SHP77 (cell line): ENCODE results near the gene ENKUR.

Experiments
- DNase-seq, 2 experiments: peaks; one replicate each; lab custom pipeline; 2025; lab: John Stamatoyannopoulos, UW

The ENKUR gene

DNA sequence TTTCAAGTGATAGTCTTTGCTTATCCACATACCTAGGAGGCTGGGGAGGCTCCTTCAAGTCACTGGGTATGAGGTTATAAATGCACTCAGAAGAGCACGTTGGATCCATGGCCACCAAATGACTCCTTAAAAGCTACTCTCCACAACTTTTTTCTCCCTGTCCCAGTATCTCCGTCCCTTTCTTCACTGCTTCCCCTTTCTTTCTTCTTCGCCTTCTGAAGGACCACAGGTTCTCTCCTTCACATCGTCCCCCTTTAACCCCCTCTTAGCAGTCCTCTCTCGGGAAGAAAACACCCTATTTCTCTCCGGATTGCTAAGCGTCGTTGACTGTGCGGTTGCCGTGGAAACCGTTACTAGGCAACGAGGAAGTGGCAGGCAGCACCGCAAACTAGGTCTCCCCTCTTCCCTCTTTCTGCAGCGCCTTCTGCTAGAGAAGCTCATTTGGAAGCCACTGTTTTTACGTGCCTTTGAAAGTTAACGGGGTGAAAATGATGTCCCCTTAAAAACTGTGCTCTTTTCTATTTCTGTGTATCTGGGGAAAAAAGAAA, at the start of gene ENKUR:
Gene ENKUR, minus strand, starts transcription at position 331 of the 548 bp plus-strand sequence. Its CDS starts 222 bp downstream, at position 109.
- DNase-seq: peak; percentile 72 to 80

DNA sequence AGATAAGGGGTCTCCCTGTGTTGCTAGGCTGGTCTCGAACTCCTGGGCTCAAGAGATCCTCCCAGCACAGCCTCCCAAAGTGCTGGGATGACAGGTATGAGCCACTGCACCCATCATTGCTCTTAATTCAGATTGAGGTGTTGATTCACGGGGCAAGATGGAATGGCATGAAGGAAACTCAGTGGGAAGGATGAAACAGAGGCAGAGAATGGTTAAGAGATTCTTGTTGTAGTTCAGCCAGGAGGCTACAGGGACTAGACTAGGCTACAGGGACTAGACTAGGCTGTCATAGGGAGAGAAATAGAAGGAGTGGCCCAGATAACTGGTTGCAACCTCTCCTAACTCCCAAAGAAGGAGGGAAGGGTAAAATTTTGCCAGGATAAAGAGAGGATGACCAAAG, 48.4 kb upstream of the ENKUR start:
- no peak for DNase-seq

GRCh38 chr10:25063644-25064043, 47.7 kb upstream of the ENKUR start:
- DNase-seq: no peak

- no peak for DNase-seq
Observed at GRCh38 chr10:25063157-25063556, 47.2 kb upstream of the ENKUR start.

GRCh38 chr10:25061711-25062449, 45.9 kb upstream of the ENKUR start:
- DNase-seq: no peak

- no peak for DNase-seq
Observed at GRCh38 chr10:25061125-25061524, 45.2 kb upstream of the ENKUR start.

DNA sequence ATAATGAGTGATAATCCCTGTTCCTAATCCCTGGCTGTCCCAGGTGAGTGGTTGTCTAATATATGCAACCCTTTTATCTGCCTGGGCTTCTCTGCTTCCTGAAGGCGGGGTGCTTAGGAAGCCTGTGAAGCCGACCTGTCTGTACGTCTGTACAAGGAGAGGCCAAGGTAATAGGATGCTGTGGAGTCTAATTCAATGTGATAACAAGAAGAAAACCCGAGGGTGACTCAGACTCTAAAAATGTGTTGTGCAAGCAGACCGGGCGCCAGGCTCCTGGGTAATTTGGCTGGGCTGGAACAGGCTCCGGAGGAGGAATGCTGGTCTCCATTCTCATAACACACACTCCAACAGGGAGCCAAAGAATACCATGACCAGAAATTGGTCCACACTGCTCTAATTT, 44.0 kb upstream of the ENKUR start:
- peak in 1 of 2 experiments; percentile 2 for DNase-seq

DNA sequence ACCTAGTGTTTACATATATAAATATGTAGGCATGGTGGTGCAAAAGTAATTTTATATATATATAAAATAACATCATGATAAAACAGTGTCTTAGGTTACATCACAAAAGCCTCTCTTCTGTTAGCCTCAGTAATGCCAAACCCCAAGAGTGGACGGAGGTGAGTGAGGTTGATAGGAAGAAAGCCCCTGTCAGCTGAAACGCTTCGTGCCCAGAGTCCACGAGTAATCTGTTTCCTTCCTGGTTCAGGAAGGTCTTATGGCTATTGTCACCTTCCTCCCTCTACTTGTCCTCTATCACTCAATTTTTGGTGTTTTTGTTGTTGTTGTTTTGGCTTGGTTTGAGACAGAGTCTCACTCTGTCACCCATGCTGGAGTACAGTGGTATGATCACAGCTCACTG, 41.9 kb upstream of the ENKUR start:
- no peak for DNase-seq

DNA sequence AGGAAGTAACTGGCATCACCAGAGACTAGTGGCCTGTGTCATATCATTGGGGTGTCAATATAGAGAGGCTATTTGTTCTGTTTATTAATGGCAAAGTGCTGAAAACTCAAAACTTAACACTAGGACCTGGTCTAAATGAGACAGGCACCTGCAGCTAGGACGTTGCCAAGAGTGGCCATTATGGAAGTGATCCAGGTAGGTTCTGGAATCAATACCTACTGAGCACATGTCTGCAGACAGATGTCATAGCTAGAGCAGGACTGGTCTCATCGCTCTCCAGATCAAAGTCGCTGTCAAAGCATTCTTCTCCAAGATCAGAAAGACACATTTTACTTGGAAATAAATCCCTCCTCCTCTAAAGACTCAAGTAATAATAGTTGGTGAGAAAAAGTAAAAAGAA, 40.8 kb upstream of the ENKUR start:
- no peak for DNase-seq

DNA sequence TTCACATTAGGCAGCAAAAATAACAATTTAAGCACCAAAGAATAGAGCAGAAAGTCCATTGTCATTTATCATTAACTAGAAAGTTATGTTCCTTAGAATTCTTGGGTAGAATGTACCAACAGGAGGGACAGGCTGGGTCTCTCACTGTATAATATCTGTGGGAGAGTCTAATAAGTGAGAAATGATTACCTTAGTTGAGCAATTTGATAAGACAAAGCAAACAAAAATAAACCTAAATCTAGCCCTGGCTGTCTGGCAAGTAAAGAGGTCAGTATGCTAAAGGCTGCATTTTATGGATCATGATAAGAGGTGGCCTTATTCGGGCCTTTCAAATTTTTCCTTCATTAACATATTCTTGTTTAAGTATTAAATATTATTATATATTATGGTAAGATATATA, 36.1 kb upstream of the ENKUR start:
- DNase-seq: no peak

- no peak for DNase-seq
Observed at GRCh38 chr10:25050402-25050801, 34.4 kb upstream of the ENKUR start.

DNA sequence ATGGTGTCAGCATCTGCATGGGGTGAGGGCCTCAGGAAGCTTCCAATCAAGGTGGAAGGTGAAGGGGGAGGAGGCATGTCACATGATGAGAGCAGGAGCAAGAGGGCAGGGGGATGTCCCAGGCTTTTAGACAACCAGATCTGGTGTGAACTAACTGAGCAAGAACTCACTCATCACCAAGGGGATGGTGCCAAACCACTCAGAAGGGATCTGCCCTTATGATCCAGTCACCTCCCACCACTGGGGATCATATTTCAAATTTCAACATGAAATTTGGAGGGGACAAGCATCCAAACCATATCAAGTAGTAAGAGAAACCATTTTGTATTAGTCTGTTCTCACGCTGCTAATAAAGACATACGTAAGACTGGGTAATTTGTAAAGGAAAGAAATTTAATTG, 34.0 kb upstream of the ENKUR start:
- DNase-seq: no peak

GRCh38 chr10:25048450-25048849, 32.5 kb upstream of the ENKUR start:
- no peak for DNase-seq

DNA sequence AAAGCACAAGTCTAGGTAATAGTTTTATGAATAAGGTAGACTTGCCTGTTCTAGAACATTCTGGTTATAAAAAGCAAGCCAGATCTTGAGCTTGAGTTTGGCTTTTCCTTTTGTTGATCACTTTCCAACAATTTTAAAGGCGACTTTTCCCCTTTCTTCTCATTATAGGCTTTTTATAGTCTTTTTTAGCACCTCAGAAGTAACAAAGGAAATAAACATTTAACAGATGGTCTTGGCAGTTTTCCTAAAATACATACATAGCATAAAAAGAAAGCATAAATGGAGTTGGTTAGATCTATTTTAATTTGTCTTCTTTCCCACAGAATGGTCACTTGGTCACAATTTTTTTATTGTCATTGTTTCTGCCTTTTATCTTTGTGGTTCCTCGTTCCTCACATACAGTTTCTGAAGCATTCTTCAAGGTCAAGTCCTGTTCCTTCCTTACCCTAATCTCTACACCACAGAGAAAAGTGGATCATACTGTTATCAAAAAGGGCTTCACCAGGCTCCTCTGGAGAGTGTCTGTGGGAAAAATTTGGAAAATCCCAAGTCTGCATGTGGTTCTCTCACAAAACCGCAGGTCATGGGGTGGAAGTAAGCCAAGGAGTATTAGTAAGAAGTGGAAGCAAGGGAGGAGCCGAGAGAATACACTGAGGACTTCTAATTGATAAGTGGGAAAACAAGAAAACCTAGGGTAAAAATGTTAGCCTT, 31.8 kb upstream of the ENKUR start:
- DNase-seq: no peak

DNA sequence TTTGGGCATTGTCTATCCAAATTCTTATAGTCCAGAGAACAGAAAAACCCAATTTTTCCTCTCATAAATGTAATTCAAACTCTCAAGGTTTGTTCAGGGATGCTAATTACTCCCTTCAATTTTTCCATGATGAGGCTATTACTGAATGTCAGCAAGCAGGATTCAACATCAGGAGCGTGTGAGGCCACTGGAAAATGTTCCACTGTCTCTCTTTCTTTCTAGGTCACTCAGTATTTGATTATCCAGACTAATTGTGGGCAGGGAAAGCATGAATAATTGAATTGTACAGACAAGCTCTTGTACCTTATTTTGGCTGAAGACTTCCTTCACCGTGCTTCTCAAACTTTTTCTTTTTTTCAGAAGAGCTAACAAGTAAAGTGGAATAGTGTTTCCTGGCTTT, 31.1 kb upstream of the ENKUR start:
- DNase-seq: no peak

DNA sequence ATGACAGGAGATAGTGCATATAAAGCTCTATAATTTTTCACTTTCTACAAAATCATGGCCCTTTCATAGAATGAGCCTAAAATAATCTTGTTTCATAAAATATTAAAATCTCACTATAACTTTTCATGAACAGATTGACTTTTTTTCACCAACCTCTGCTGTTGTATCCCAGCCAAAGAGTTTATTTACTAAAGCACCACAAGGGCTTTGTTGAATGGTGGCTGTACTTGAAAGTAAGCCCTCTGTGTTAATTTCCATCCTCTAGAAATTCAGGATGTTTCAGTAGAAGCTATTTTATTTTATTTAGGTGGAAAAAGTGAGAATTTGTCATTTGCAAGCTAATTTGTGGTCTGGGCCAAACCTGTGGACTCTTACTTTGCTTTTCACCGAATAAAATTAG, 30.7 kb upstream of the ENKUR start:
- no peak for DNase-seq

- DNase-seq: no peak
Observed at GRCh38 chr10:25039531-25039930, 23.6 kb upstream of the ENKUR start.

DNA sequence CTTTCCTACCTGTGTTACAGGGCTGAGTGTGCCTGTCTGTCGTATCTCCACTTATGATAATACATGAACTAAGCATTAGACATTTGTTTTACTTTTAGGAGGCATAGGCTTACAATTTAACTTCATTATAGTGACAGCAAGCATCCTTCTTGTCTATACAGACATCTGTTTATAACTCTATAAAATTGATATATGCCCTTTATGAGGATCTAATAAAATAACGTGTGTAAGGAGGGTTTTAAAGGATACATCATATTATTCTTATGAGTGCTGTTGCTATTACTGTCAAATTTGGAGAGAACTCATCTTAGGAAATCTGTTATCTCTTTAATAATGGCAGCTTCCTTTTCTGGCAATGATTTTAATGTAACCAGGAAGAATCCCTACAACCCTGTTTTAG, 22.4 kb upstream of the ENKUR start:
- no peak for DNase-seq

DNA sequence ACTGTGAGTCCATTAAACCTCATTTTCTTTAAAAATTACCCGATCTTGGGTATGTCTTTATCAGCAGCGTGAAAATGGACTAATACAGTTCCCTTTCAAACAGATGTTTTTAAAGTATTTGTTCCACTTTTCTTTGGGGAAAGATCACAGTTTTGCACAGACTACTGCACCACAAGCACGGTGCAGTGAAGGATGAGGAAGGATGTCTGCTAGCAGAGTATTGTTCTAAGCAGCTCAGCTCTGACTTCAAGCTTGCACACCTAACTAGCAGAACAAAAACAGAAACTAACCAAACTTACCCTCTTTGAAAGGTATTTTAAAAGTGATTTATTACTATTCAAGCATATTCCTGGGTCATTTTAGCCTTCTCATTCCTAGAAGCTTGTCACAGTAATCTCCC, 20.4 kb upstream of the ENKUR start:
- DNase-seq: no peak

- DNase-seq: no peak
Observed at GRCh38 chr10:25029519-25029918, 13.6 kb upstream of the ENKUR start.

DNA sequence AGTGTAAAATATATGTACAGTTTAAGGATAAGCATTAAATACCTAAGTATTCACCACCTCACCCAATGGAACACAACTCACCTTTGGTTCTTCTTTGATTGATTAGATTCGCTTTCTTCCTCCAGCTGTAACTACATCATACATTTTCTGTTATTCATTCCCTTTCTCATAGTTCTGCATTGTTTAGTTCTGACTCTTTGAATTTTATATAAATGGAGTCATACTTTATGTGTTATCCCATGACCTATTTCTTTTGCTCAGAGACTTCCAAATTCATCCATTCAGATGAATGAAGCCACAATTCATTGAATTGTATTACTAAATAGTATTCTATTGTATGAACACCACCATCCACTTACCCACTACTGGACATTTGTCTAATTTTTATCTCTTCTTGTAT, 12.8 kb upstream of the ENKUR start:
- DNase-seq: no peak

DNA sequence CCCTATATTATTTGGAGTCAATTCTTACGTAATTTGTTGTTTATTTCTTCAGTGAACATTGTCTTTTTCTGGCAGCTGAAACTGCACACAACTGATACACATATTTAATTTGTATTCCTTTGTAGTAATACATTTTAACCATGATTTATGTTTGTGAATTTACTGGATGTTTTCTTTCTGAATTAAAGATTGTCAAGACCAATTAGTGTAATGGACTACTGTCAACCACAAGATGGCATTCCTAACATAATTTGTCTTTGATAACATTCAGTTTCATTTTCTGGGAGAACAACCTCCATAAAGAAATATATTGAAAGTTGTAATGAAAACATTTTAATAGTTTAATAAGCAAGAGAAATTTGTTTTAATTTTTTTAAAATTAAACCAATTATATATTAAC, 10.5 kb upstream of the ENKUR start:
- no peak for DNase-seq

DNA sequence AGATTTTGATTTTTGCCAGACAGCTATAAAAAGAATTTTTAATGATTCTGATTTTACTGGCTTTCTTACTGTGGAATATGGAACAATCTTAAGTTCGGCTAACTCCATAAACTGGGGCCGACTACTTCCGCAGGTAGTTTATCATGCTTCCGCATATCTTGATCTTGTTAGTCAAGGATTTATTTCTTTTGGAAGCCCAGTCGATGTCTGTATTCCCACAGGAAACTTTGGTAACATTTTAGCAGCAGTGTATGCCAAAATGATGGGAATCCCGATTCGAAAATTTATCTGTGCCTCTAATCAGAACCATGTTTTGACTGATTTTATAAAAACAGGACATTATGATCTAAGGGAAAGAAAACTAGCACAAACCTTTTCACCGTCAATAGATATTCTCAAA, 8.6 kb upstream of the ENKUR start:
- DNase-seq: no peak
